NCI-H128 (cell line): ENCODE results near the gene ARMC12.

ENCODE experiments used
- DNase-seq: peaks from one replicate; lab custom pipeline; 2025; ENCODE audit not compliant: unreplicated experiment; lab: John Stamatoyannopoulos, UW

The ARMC12 gene

GRCh38 chr6:35769211-35769610, 32.4 kb downstream of the ARMC12 start:
- no peak for DNase-seq

- no peak for DNase-seq
These were observed 34.5 kb downstream of the ARMC12 start for GRCh38 chr6:35771343-35771627.

- DNase-seq, result no peak
These were observed 37.4 kb downstream of the ARMC12 start for GRCh38 chr6:35774116-35774794.

- DNase-seq, result no peak
These were observed 38.2 kb downstream of the ARMC12 start for GRCh38 chr6:35775031-35775430.

- DNase-seq, result no peak
These were observed 39.8 kb downstream of the ARMC12 start, which contains the start of gene CLPSL2 for GRCh38 chr6:35776364-35777215. Gene CLPSL2 (plus strand): TSS chr6:35776598. CDS start chr6:35776619, 21 bp downstream.

- no peak for DNase-seq
These were observed 40.7 kb downstream of the ARMC12 start for GRCh38 chr6:35777356-35778102.

- DNase-seq, result no peak
These were observed 41.6 kb downstream of the ARMC12 start for GRCh38 chr6:35778437-35778836.

GRCh38 chr6:35780719-35781118, 43.9 kb downstream of the ARMC12 start, which contains the start of gene CLPSL1:
Gene CLPSL1 (plus strand): TSS chr6:35781019. CDS start chr6:35781111, 92 bp downstream.
- no peak for DNase-seq

- DNase-seq, result no peak
These were observed 44.5 kb downstream of the ARMC12 start for GRCh38 chr6:35781290-35781689.

- DNase-seq, result no peak
These were observed 45.6 kb downstream of the ARMC12 start for GRCh38 chr6:35782424-35782823.

- DNase-seq, result no peak
These were observed 47.4 kb downstream of the ARMC12 start for GRCh38 chr6:35784200-35784599.

- DNase-seq, result no peak
These were observed 49.4 kb downstream of the ARMC12 start for GRCh38 chr6:35786272-35786671.

- DNase-seq, result no peak
These were observed 50.0 kb downstream of the ARMC12 start for GRCh38 chr6:35786810-35787209.

GRCh38 chr6:35787266-35788218, 50.7 kb downstream of the ARMC12 start:
- DNase-seq, result no peak

- no peak for DNase-seq
These were observed 51.7 kb downstream of the ARMC12 start for GRCh38 chr6:35788423-35788982.

GRCh38 chr6:35790683-35791082, 53.9 kb downstream of the ARMC12 start:
- no peak for DNase-seq

GRCh38 chr6:35794536-35795452, 58.0 kb downstream of the ARMC12 start:
- no peak for DNase-seq

- DNase-seq, result no peak
These were observed 58.7 kb downstream of the ARMC12 start for GRCh38 chr6:35795453-35796071.

GRCh38 chr6:35796236-35796635, 59.4 kb downstream of the ARMC12 start:
- DNase-seq, result no peak
